Ascending aorta (tissue), 2 donors: Measurements from ENCODE around the gene PCNX4. TPM values are rescaled to one million over a fixed set of nuclear protein-coding genes. Genes with fewer than 3 reads are reported as not detected.

Experiments
- DNase-seq, 2 donors: peaks; one replicate each; pipeline ENCODE4 v3.0.0-alpha.2; 2019; ENCODE audit warnings: low spot score in 2 of 2
- H3K27ac ChIP-seq, 2 donors: fragments of 200-600 bp; sonication (generic); one replicate each; pipeline ENCODE4 v1.5.1; 2016 to 2017; ENCODE audit warnings: mild to moderate bottlenecking in 1 of 2
- H3K27me3 ChIP-seq: fragments of 200-600 bp; sonication (generic); one replicate; pipeline ENCODE4 v1.5.1; 2017
- H3K36me3 ChIP-seq, 2 donors: fragments of 200-600 bp; sonication (generic); one replicate each; pipeline ENCODE4 v1.5.1; 2016
- H3K4me1 ChIP-seq, 2 donors: fragments of 200-600 bp; sonication (generic); one replicate each; pipeline ENCODE4 v1.5.1; 2016 to 2017; ENCODE audit warnings: mild to moderate bottlenecking in 1 of 2
- H3K4me3 ChIP-seq, 2 donors: fragments of 200-600 bp; sonication (generic); one replicate each; pipeline ENCODE4 v1.5.1; 2016 to 2017; ENCODE audit warnings: mild to moderate bottlenecking in 1 of 2
- H3K9me3 ChIP-seq, 2 donors: fragments of 200-600 bp; sonication (generic); one replicate each; pipeline ENCODE4 v1.5.1; 2016
- CTCF ChIP-seq, 3 experiments: fragments of 200-600 bp in 2 of 3; fragments of 450-650 bp in 1 of 3; sonication (generic) in 2 of 3; IDR thresholded peaks; one replicate each; pipeline ENCODE4 v1.5.1; 2016 to 2019; ENCODE audit warnings: antibody characterized with exemption in 3 of 3, mild to moderate bottlenecking in 1 of 3, moderate library complexity in 1 of 3
- intact Hi-C: fragments of 100-400 bp; cut with DNase I; formaldehyde crosslinking; loops from one replicate; pipeline ENCODE4 v1.15.1; 2023
- total RNA-seq: library from RNA; depleted of rRNA; stranded (reverse); fragments of >200 nt; gene quantifications from one replicate; pipeline ENCODE4 v1.1.0, GENCODE V29; 2016

Gene PCNX4
- total RNA-seq, 1 donor from 2014 or later = 47.8 TPM

- H3K27ac ChIP-seq = no peak overlapping the region
- H3K9me3 ChIP-seq = no peaks in the 10 kb centered on the region
- H3K36me3 ChIP-seq = peaks cover 0 to 3% of the 10 kb centered on the region in 2 donors
- intact Hi-C loops = no loop called here
- H3K27me3 ChIP-seq = no peaks in the 10 kb centered on the region
- H3K4me1 ChIP-seq = no peaks in the 10 kb centered on the region
- no peak overlapping the region for H3K4me3 ChIP-seq
- no peak for TF ChIP-seq CTCF (IDR thresholded peaks at IDR 0.05)
- DNase-seq = no peak
Measured at GRCh38 chr14:60133487-60133886, 41.8 kb downstream of the PCNX4 start.

- intact Hi-C loops = no loop called here
- TF ChIP-seq CTCF (IDR thresholded peaks at IDR 0.05) = no peak
- no peaks in the 10 kb centered on the region for H3K27me3 ChIP-seq
Measured at GRCh38 chr14:60134702-60135101, 43.0 kb downstream of the PCNX4 start.

DNA sequence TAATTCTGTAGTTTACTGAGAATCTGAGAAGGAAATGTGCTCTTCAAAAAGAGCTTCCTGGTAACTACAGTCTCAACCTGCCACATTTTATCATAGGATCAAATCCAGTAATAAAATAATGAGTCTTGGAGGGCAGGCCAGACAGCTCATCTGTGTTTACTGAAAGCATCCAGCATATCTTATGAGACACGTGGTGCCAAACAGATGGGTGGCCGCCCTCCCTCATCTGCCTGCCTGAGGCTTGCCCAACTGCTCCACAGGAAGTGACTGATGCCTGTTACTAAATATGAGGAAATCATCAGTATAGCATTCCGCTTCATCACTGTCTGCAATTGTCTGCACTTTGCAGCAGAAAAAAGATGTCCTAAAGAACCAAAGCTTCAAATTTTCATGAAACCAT lies 60.0 kb downstream of the PCNX4 start:
- Histone ChIP-seq H3K4me1 (peaks cover 0 to 10% of the 10 kb centered on the region in 2 donors), H3K27me3 (no peaks in the 10 kb centered on the region), H3K36me3 (peaks cover 24 to 63% of the 10 kb centered on the region in 2 donors), H3K27ac (peak overlapping the region; percentile 4 to 66), H3K4me3 (no peak overlapping the region), H3K9me3 (no peaks in the 10 kb centered on the region)
- intact Hi-C loops = no loop called here
- TF ChIP-seq CTCF (IDR thresholded peaks at IDR 0.05) = no peak
- DNase-seq = peak; percentile 43 to 89

More at GRCh38 chr14:60134702-60135101, 43.0 kb downstream of the PCNX4 start:
- no peaks in the 10 kb centered on the region for H3K4me1 ChIP-seq
- no peak overlapping the region for H3K27ac ChIP-seq
- no peak overlapping the region for H3K4me3 ChIP-seq
- H3K36me3 ChIP-seq = no peaks in the 10 kb centered on the region
- no peak for DNase-seq
- no peaks in the 10 kb centered on the region for H3K9me3 ChIP-seq

DNA sequence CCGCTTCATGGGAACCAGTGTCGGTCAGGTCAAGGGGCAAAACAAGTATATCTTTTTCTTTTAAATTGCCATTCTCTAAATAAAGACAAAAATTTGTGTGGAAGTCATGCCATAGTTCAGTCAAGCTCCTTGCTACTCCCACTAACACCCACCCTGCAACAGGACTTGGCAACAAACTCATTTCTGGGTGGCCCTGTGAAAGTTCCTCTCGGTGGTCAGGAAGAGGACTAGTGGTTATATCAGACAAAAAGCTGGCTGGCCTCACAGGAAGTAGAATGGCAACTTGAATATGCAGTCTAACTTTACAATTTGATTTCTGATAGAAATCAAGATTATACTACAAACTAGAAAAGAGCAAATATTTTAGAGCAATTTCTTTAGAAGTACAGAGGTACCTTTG lies 62.3 kb downstream of the PCNX4 start:
- Histone ChIP-seq H3K4me1 (peaks cover 0 to 18% of the 10 kb centered on the region in 2 donors), H3K27me3 (no peaks in the 10 kb centered on the region), H3K36me3 (peaks cover 18 to 40% of the 10 kb centered on the region in 2 donors), H3K4me3 (no peak overlapping the region), H3K9me3 (no peaks in the 10 kb centered on the region), H3K27ac (peak overlapping the region; percentile 3 to 37)
- no peak for TF ChIP-seq CTCF (IDR thresholded peaks at IDR 0.05)
- intact Hi-C loops = no loop called here
- no peak for DNase-seq

DNA sequence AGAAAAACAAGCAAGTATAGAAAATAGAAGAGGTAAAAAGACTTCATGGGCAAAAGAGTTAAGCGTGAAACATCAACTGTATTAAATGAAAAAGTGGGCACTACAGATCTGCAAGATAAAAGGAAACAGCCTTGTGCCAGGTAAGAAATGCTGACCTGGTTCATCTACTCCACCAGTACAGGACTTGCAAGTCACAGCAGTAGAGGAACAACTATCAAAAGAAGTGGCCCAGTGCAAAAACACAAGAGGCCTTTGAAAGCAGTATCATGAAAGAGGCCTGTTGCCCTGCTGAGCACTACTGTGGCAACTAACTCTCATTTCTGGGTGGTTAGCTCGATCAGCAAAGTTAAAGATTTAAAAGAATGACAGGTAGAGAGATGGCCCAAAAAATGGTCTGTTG lies 62.9 kb downstream of the PCNX4 start:
- intact Hi-C loops = no loop called here
- peaks cover 13 to 35% of the 10 kb centered on the region in 2 donors for H3K36me3 ChIP-seq
- peaks cover 0 to 18% of the 10 kb centered on the region in 2 donors for H3K4me1 ChIP-seq
- no peaks in the 10 kb centered on the region for H3K27me3 ChIP-seq
- no peaks in the 10 kb centered on the region for H3K9me3 ChIP-seq
- TF ChIP-seq CTCF (IDR thresholded peaks at IDR 0.05) = no peak
- DNase-seq = no peak
- H3K4me3 ChIP-seq = no peak overlapping the region
- peak overlapping the region; percentile 3 to 37 for H3K27ac ChIP-seq

DNA sequence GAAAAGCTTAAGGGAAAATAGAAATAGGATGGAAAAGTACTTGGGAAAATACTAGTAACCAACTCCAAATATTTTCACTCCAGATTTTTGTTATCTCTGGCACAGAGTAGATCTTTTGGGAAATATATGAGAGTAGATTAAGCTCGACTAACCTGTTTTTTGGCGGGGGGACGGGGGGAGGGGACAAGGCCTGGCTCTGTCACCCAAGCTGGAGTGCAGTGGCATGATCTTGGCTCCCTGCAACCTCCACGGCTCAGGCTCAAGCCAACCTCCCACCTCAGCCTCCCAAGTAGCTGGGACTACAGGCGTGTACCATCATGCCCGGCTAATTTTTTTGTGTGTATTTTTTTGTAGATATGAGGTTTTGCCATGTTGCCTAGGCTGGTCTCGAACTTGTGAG lies 68.7 kb downstream of the PCNX4 start:
- peak overlapping the region; percentile 66 to 67 for H3K27ac ChIP-seq
- TF ChIP-seq CTCF (IDR thresholded peaks at IDR 0.05) = no peak
- H3K4me1 ChIP-seq = peaks cover 0 to 25% of the 10 kb centered on the region in 2 donors
- H3K9me3 ChIP-seq = no peaks in the 10 kb centered on the region
- H3K4me3 ChIP-seq = no peak overlapping the region
- peak in 1 of 2 donors; percentile 74 for DNase-seq
- H3K27me3 ChIP-seq = no peaks in the 10 kb centered on the region
- H3K36me3 ChIP-seq = no peaks in the 10 kb centered on the region
- intact Hi-C loops = loop anchor here (10.0 kb wide), 3 partner anchors 476 to 1114 kb away; no protein-coding TSS in a partner anchor
